CD4-positive, CD25-positive, alpha-beta regulatory T cell (primary cell): ENCODE results near the gene ALB. TPM values are rescaled to one million over a fixed set of nuclear protein-coding genes. Genes with fewer than 3 reads are reported as not detected.

Experiments used
- ATAC-seq, 2 donors: fragments of 150-1000 bp; cut with Tn5 transposase; one replicate each; pipeline ENCODE4 v1.10.0; 2021; ENCODE audit warnings: low read depth in 2 of 2, moderate number of reproducible peaks in 2 of 2, moderate library complexity in 1 of 2
- DNase-seq, 3 donors: peaks; one replicate each; pipeline versions ENCODE4 v3.0.0 to v3.0.0-alpha.2; 2012 to 2022; ENCODE audit warnings: mixed read lengths in 1 of 3
- H3K27ac ChIP-seq: one replicate; pipeline ENCODE4 v1.7.0; 2013; ENCODE audit warnings: mild to moderate bottlenecking, low read length; ENCODE audit not compliant: insufficient read depth, poor library complexity, severe bottlenecking
- H3K27me3 ChIP-seq: one replicate; pipeline ENCODE4 v1.7.0; 2013; ENCODE audit warnings: low read length; ENCODE audit not compliant: control insufficient read depth, insufficient read depth
- H3K36me3 ChIP-seq: one replicate; pipeline ENCODE4 v1.7.0; 2013; ENCODE audit warnings: mild to moderate bottlenecking, low read length, moderate library complexity; ENCODE audit not compliant: control insufficient read depth, insufficient read depth
- H3K4me1 ChIP-seq: 2 replicates; pipeline ENCODE4 v1.7.0; 2013; ENCODE audit warnings: mild to moderate bottlenecking, low read length; ENCODE audit not compliant: insufficient read depth, control insufficient read depth, poor library complexity, severe bottlenecking
- H3K4me3 ChIP-seq: one replicate; pipeline ENCODE4 v1.7.0; 2013; ENCODE audit warnings: low read depth, mild to moderate bottlenecking, low read length, moderate library complexity
- H3K9me3 ChIP-seq, 2 experiments: 1 replicate in 1 of 2; 2 replicates in 1 of 2; pipeline ENCODE4 v1.7.0; 2013; ENCODE audit warnings: low read length in 2 of 2, mild to moderate bottlenecking in 1 of 2, moderate library complexity in 1 of 2; ENCODE audit not compliant: control insufficient read depth in 2 of 2
- H3K27ac Mint-ChIP-seq, 3 donors: one replicate each; pipeline ENCODE4 v1.8.0; 2020 to 2022; ENCODE audit warnings: mild to moderate bottlenecking in 3 of 3, mixed read lengths in 3 of 3, moderate library complexity in 2 of 3
- H3K27me3 Mint-ChIP-seq: one replicate; pipeline ENCODE4 v1.8.0; 2022; ENCODE audit warnings: mild to moderate bottlenecking, mixed read lengths
- H3K36me3 Mint-ChIP-seq: one replicate; pipeline ENCODE4 v1.8.0; 2020; ENCODE audit warnings: mixed read lengths
- H3K4me1 Mint-ChIP-seq, 4 donors: one replicate each; pipeline ENCODE4 v1.8.0; 2020 to 2022; ENCODE audit warnings: mixed read lengths in 4 of 4, mild to moderate bottlenecking in 1 of 4
- H3K4me3 Mint-ChIP-seq, 4 donors: one replicate each; pipeline ENCODE4 v1.8.0; 2020 to 2022; ENCODE audit warnings: mild to moderate bottlenecking in 4 of 4, mixed read lengths in 4 of 4, moderate library complexity in 3 of 4
- H3K9me3 Mint-ChIP-seq, 7 donors: one replicate each; pipeline ENCODE4 v1.8.0; 2020 to 2022; ENCODE audit warnings: mixed read lengths in 7 of 7, mild to moderate bottlenecking in 3 of 7, moderate library complexity in 2 of 7
- polyA plus RNA-seq, 4 donors: library from polyadenylated mRNA; unstranded; fragments of 300-500 nt; fragmentation: Illumina TruSeq; gene quantifications; one replicate each; pipeline ENCODE4 v1.2.3, GENCODE V29; 2021
- total RNA-seq: library from RNA; stranded (reverse); gene quantifications from one replicate; pipeline ENCODE4 v1.2.3, GENCODE V29; 2022

ALB gene
- total and polyA plus RNA-seq, 5 donors from 2014 or later: not detected

- Mint-ChIP-seq H3K27ac (no peak overlapping the region), H3K4me3 (no peak overlapping the region), H3K27me3 (peaks cover 2% of the 10 kb centered on the region), H3K4me1 (no peaks in the 10 kb centered on the region), H3K9me3 (no peaks in the 10 kb centered on the region), H3K36me3 (no peaks in the 10 kb centered on the region)
- H3K27me3 ChIP-seq: no peaks in the 10 kb centered on the region
- H3K4me3 ChIP-seq: no peak overlapping the region
- ATAC-seq (no peak), DNase-seq (no peak)
- H3K4me1 ChIP-seq: no peaks in the 10 kb centered on the region
- H3K27ac ChIP-seq: no peak overlapping the region
- H3K36me3 ChIP-seq: no peaks in the 10 kb centered on the region
- no peaks in the 10 kb centered on the region for H3K9me3 ChIP-seq
Observed at GRCh38 chr4:73409012-73409862, 5.2 kb downstream of the ALB start.

GRCh38 chr4:73409978-73410548, 6.0 kb downstream of the ALB start:
- no peaks in the 10 kb centered on the region for H3K9me3 Mint-ChIP-seq
- H3K4me3 Mint-ChIP-seq: no peak overlapping the region
- no peaks in the 10 kb centered on the region for H3K36me3 Mint-ChIP-seq
- no peak overlapping the region for H3K27ac Mint-ChIP-seq
- Histone ChIP-seq H3K4me1 (no peaks in the 10 kb centered on the region), H3K9me3 (no peaks in the 10 kb centered on the region), H3K27ac (no peak overlapping the region), H3K36me3 (no peaks in the 10 kb centered on the region), H3K4me3 (no peak overlapping the region), H3K27me3 (no peaks in the 10 kb centered on the region)
- no peaks in the 10 kb centered on the region for H3K4me1 Mint-ChIP-seq
- no peaks in the 10 kb centered on the region for H3K27me3 Mint-ChIP-seq
- DNase-seq: no peak
- ATAC-seq: no peak

GRCh38 chr4:73410916-73411730, 7.0 kb downstream of the ALB start:
- no peak overlapping the region for H3K27ac ChIP-seq
- H3K4me1 Mint-ChIP-seq: no peaks in the 10 kb centered on the region
- H3K27me3 ChIP-seq: no peaks in the 10 kb centered on the region
- no peak overlapping the region for H3K27ac Mint-ChIP-seq
- no peaks in the 10 kb centered on the region for H3K36me3 Mint-ChIP-seq
- no peaks in the 10 kb centered on the region for H3K9me3 Mint-ChIP-seq
- no peaks in the 10 kb centered on the region for H3K36me3 ChIP-seq
- ATAC-seq (no peak), DNase-seq (no peak)
- no peaks in the 10 kb centered on the region for H3K9me3 ChIP-seq
- no peaks in the 10 kb centered on the region for H3K27me3 Mint-ChIP-seq
- H3K4me1 ChIP-seq: no peaks in the 10 kb centered on the region
- no peak overlapping the region for H3K4me3 Mint-ChIP-seq
- H3K4me3 ChIP-seq: no peak overlapping the region

- Mint-ChIP-seq H3K4me3 (no peak overlapping the region), H3K27me3 (no peaks in the 10 kb centered on the region), H3K4me1 (no peaks in the 10 kb centered on the region), H3K36me3 (no peaks in the 10 kb centered on the region), H3K27ac (no peak overlapping the region), H3K9me3 (no peaks in the 10 kb centered on the region)
- ATAC-seq (no peak), DNase-seq (no peak)
- Histone ChIP-seq H3K4me1 (no peaks in the 10 kb centered on the region), H3K27me3 (no peaks in the 10 kb centered on the region), H3K27ac (no peak overlapping the region), H3K36me3 (no peaks in the 10 kb centered on the region), H3K4me3 (no peak overlapping the region), H3K9me3 (no peaks in the 10 kb centered on the region)
Observed at GRCh38 chr4:73411731-73412414, 7.8 kb downstream of the ALB start.

- Histone ChIP-seq H3K27me3 (no peaks in the 10 kb centered on the region), H3K4me1 (no peaks in the 10 kb centered on the region), H3K9me3 (no peaks in the 10 kb centered on the region), H3K27ac (no peak overlapping the region), H3K36me3 (no peaks in the 10 kb centered on the region), H3K4me3 (no peak overlapping the region)
- no peaks in the 10 kb centered on the region for H3K36me3 Mint-ChIP-seq
- ATAC-seq (no peak), DNase-seq (no peak)
- no peak overlapping the region for H3K4me3 Mint-ChIP-seq
- H3K27me3 Mint-ChIP-seq: no peaks in the 10 kb centered on the region
- no peaks in the 10 kb centered on the region for H3K4me1 Mint-ChIP-seq
- H3K27ac Mint-ChIP-seq: no peak overlapping the region
- H3K9me3 Mint-ChIP-seq: no peaks in the 10 kb centered on the region
Observed at GRCh38 chr4:73413294-73413755, 9.2 kb downstream of the ALB start.

- Histone ChIP-seq H3K36me3 (no peaks in the 10 kb centered on the region), H3K4me1 (no peaks in the 10 kb centered on the region), H3K27me3 (no peaks in the 10 kb centered on the region), H3K4me3 (no peak overlapping the region), H3K27ac (no peak overlapping the region), H3K9me3 (no peaks in the 10 kb centered on the region)
- Mint-ChIP-seq H3K4me1 (no peaks in the 10 kb centered on the region), H3K4me3 (no peak overlapping the region), H3K27me3 (no peaks in the 10 kb centered on the region), H3K36me3 (no peaks in the 10 kb centered on the region), H3K27ac (no peak overlapping the region), H3K9me3 (no peaks in the 10 kb centered on the region)
- DNase-seq: no peak
- no peak for ATAC-seq
Observed at GRCh38 chr4:73414936-73415271, 10.8 kb downstream of the ALB start.

GRCh38 chr4:73415807-73416238, 11.7 kb downstream of the ALB start:
- Mint-ChIP-seq H3K27me3 (no peaks in the 10 kb centered on the region), H3K4me3 (no peak overlapping the region), H3K4me1 (no peaks in the 10 kb centered on the region), H3K36me3 (no peaks in the 10 kb centered on the region), H3K27ac (no peak overlapping the region), H3K9me3 (no peaks in the 10 kb centered on the region)
- DNase-seq: no peak
- Histone ChIP-seq H3K27ac (no peak overlapping the region), H3K36me3 (no peaks in the 10 kb centered on the region), H3K27me3 (no peaks in the 10 kb centered on the region), H3K4me1 (no peaks in the 10 kb centered on the region), H3K4me3 (no peak overlapping the region), H3K9me3 (no peaks in the 10 kb centered on the region)
- ATAC-seq: no peak
